Osteocyte (in vitro differentiated cells): ENCODE data around the gene ACSL3. TPM values are rescaled to one million over a fixed set of nuclear protein-coding genes. Genes with fewer than 3 reads are reported as not detected.
A peak's percentile ranks its signal among the peaks of the same experiment; 100 is the strongest.

ENCODE experiments used
- DNase-seq: peaks from one replicate; pipeline ENCODE4 v3.0.0; 2021; ENCODE audit warnings: mixed read lengths; ENCODE audit not compliant: unreplicated experiment; ENCODE audit errors: extremely low spot score
- H3K27ac Mint-ChIP-seq: one replicate; pipeline ENCODE4 v1.8.0; 2021; ENCODE audit warnings: mild to moderate bottlenecking, mixed read lengths; ENCODE audit not compliant: unreplicated experiment
- H3K27me3 Mint-ChIP-seq: one replicate; pipeline ENCODE4 v1.8.0; 2021; ENCODE audit warnings: mixed read lengths; ENCODE audit not compliant: unreplicated experiment
- H3K36me3 Mint-ChIP-seq: one replicate; pipeline ENCODE4 v1.8.0; 2021; ENCODE audit warnings: mixed read lengths; ENCODE audit not compliant: unreplicated experiment
- H3K4me1 Mint-ChIP-seq: one replicate; pipeline ENCODE4 v1.8.0; 2021; ENCODE audit warnings: mixed read lengths; ENCODE audit not compliant: unreplicated experiment
- H3K4me3 Mint-ChIP-seq: one replicate; pipeline ENCODE4 v1.8.0; 2021; ENCODE audit warnings: mild to moderate bottlenecking, moderate library complexity, mixed read lengths; ENCODE audit not compliant: unreplicated experiment
- H3K9me3 Mint-ChIP-seq: one replicate; pipeline ENCODE4 v1.8.0; 2021; ENCODE audit warnings: mixed read lengths; ENCODE audit not compliant: unreplicated experiment
- CTCF ChIP-seq: fragments of 200-600 bp; sonication (generic); IDR thresholded peaks from 2 replicates; pipeline ENCODE4 v1.5.0; 2021; ENCODE audit warnings: antibody characterized with exemption, mild to moderate bottlenecking, moderate library complexity
- total RNA-seq: library from RNA; stranded (reverse); gene quantifications from 2 replicates; pipeline ENCODE4 v1.2.1, GENCODE V29; 2021

ACSL3 gene
- total RNA-seq, 1 donor from 2014 or later: 131 TPM

DNA sequence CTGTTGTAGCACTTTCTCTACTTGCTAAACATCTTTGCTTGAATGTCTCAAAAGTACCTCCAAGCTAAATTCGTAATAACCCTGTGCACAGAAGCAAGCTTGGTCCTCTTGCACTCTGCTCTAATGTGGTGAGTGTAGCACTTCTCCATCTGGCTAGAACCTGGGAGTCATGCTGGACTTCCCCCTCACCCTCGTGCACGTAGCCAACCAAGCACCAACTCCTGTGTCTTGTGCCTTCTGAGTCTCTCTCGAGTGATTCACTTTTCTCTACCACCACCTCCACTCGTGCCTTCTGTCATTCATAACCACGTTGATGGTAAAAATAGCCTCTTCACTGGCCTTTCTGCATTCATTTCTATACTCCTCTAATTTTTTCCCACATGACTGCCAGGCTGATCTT lies 99.3 kb downstream of the ACSL3 start:
- Mint-ChIP-seq H3K27me3 (no peaks in the 10 kb centered on the region), H3K27ac (peak overlapping the region; percentile 77), H3K36me3 (no peaks in the 10 kb centered on the region), H3K9me3 (peaks cover 6% of the 10 kb centered on the region), H3K4me3 (no peak overlapping the region), H3K4me1 (peaks cover 25% of the 10 kb centered on the region)
- TF ChIP-seq CTCF: no peak
- no peak for DNase-seq

DNA sequence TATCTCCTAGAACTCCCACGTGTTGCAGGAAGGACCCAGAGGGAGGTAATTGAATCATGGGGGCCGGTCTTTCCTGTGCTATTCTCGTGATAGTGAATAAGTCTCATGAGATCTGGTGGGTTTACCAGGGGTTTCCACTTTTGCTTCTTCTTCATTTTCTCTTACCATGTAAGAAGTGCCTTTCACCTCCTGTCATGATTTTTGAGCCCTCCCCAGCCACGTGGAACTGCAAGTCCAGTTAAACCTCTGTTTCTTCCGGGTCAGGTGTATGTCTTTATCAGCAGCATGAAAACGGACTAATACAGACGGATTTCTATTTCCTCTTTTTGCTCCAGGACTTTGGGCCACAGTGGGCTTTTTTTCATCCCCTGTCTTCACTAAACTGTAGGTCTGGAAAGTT lies 102.8 kb downstream of the ACSL3 start:
- Mint-ChIP-seq H3K4me3 (no peak overlapping the region), H3K27me3 (no peaks in the 10 kb centered on the region), H3K27ac (no peak overlapping the region), H3K4me1 (peaks cover 22% of the 10 kb centered on the region), H3K9me3 (peaks cover 9% of the 10 kb centered on the region), H3K36me3 (peaks cover 4% of the 10 kb centered on the region)
- no peak for DNase-seq
- no peak for TF ChIP-seq CTCF

DNA sequence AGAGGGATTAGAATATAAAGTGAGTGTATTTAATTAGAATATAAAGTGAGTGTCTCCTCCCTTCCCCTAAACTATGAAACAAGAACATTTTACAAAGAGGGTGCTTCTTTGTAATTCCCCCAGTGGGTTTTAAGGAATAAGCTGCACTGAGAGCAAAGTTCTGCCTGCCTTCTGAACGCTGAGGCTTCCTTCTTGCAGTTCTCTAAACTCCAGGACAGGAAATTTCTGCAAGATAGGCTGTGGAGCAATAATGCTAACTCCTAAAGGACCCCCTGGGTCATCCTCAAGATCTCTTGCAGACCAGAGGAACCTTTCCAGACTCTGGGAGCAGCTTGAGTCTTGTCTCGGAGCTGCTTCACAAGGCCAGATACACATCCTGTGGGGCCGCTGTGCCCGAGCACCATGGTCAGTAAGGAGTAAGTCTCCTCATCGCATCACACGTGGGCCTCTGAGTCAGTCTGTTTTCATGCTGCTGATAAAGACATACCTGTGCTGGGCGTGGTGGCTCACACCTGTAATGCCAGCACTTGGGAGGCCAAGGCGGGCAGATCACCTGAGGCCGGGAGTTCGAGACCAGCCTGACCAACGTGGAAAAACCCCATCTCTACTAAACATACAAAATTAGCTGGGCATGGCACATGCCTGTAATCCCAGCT lies 103.7 kb downstream of the ACSL3 start:
- H3K9me3 Mint-ChIP-seq: peaks cover 9% of the 10 kb centered on the region
- no peak overlapping the region for H3K4me3 Mint-ChIP-seq
- no peak for DNase-seq
- no peaks in the 10 kb centered on the region for H3K27me3 Mint-ChIP-seq
- H3K27ac Mint-ChIP-seq: no peak overlapping the region
- peaks cover 4% of the 10 kb centered on the region for H3K36me3 Mint-ChIP-seq
- peaks cover 17% of the 10 kb centered on the region for H3K4me1 Mint-ChIP-seq
- TF ChIP-seq CTCF: no peak

DNA sequence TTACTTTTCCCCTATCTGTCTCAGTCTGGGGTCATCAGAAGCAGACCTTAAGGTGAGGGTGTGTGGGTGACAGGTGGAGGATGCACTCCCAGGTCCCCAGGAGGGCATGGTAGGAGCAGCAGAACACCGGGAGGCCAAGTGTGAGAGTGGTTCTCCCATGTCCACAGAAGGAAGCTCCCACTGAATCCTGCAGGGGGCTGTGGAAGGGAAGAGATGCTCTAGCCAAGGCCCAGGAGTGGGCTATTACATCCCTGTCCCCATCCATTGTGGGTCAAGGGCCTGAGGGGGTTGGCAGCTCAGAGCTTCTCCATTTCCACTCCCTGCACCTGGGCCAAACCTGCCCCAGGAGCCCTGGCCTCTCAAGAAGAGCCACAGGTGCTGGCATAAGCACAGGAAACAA lies 104.7 kb downstream of the ACSL3 start:
- Mint-ChIP-seq H3K4me3 (no peak overlapping the region), H3K4me1 (peaks cover 10% of the 10 kb centered on the region), H3K36me3 (peaks cover 4% of the 10 kb centered on the region), H3K27me3 (no peaks in the 10 kb centered on the region), H3K9me3 (peaks cover 9% of the 10 kb centered on the region), H3K27ac (no peak overlapping the region)
- TF ChIP-seq CTCF: no peak
- peak; percentile 59 for DNase-seq

DNA sequence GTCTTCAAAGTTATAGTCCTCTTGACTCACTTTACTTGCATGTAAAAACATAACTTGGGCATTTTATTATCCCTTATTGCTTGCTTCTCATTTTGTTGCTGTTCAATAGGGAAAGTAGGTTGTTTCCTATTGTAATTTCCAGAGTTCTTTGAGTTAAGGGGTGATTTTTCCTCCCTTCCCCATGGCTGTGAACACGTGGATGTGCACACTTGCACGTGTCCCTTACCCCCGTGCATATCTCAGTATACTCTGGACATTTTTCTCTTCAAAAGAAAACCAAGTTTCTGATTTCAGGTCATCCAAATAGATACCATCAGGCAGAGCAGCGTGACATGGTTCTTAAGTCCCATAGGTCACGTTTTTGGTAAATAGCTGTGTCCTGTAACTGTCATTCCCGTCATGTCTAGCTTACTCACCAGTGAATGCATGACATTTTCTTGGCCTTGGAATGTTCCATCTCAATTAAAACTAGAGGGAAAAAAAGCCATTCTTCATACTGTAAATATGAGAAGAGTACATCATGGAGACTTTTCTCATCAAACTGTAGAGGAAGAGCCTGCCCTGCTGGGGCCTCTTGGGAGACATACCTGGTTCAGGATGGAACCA lies 107.8 kb downstream of the ACSL3 start:
- H3K4me1 Mint-ChIP-seq: peaks cover 8% of the 10 kb centered on the region
- H3K9me3 Mint-ChIP-seq: peaks cover 9% of the 10 kb centered on the region
- no peak overlapping the region for H3K4me3 Mint-ChIP-seq
- H3K36me3 Mint-ChIP-seq: peaks cover 4% of the 10 kb centered on the region
- H3K27me3 Mint-ChIP-seq: no peaks in the 10 kb centered on the region
- DNase-seq: peak; percentile 21
- no peak for TF ChIP-seq CTCF
- no peak overlapping the region for H3K27ac Mint-ChIP-seq
